Liver (tissue), 9 donors: ENCODE measurements around the gene ZFYVE9. TPM values are rescaled to one million over a fixed set of nuclear protein-coding genes. Genes with fewer than 3 reads are reported as not detected.

ENCODE experiments used
- DNase-seq: peaks from one replicate; pipeline ENCODE4 v3.0.0-alpha.2; 2017; ENCODE audit warnings: low spot score
- H3K27ac ChIP-seq, 2 donors: one replicate each; pipeline ENCODE4 v1.7.0; 2013; ENCODE audit warnings: inconsistent platforms in 2 of 2, low read length in 2 of 2, control low read depth in 1 of 2, low read depth in 1 of 2, mild to moderate bottlenecking in 1 of 2
- H3K27me3 ChIP-seq, 4 donors: one replicate each; pipeline versions ENCODE4 v1.6.1 to v1.7.0; 2013; ENCODE audit warnings: low read length in 3 of 4, inconsistent platforms in 1 of 4, mild to moderate bottlenecking in 1 of 4, moderate library complexity in 1 of 4; ENCODE audit not compliant: control insufficient read depth in 4 of 4, insufficient read depth in 4 of 4
- H3K36me3 ChIP-seq, 4 donors: one replicate each; pipeline versions ENCODE4 v1.6.1 to v1.7.0; 2013; ENCODE audit warnings: low read length in 3 of 4, mild to moderate bottlenecking in 3 of 4, low read depth in 1 of 4, moderate library complexity in 1 of 4; ENCODE audit not compliant: control insufficient read depth in 4 of 4, insufficient read depth in 3 of 4
- H3K4me1 ChIP-seq, 4 donors: one replicate each; pipeline versions ENCODE4 v1.6.1 to v1.7.0; 2013; ENCODE audit warnings: low read length in 3 of 4, mild to moderate bottlenecking in 3 of 4, moderate library complexity in 1 of 4; ENCODE audit not compliant: control insufficient read depth in 4 of 4, insufficient read depth in 4 of 4
- H3K4me3 ChIP-seq, 3 donors: one replicate each; pipeline versions ENCODE4 v1.6.1 to v1.7.0; 2013; ENCODE audit warnings: low read length in 3 of 3, control low read depth in 1 of 3, low read depth in 1 of 3, mild to moderate bottlenecking in 1 of 3
- H3K9ac ChIP-seq, 2 donors: one replicate each; pipeline ENCODE4 v1.7.0; 2013; ENCODE audit warnings: low read length in 2 of 2, mild to moderate bottlenecking in 2 of 2, moderate library complexity in 2 of 2, control low read depth in 1 of 2, low read depth in 1 of 2
- H3K9me3 ChIP-seq, 4 donors: one replicate each; pipeline versions ENCODE4 v1.6.1 to v1.7.0; 2013; ENCODE audit warnings: low read length in 3 of 4; ENCODE audit not compliant: control insufficient read depth in 4 of 4
- CTCF ChIP-seq: fragments of 150-350 bp; IDR thresholded peaks from 2 replicates; pipeline ENCODE4 v1.5.1; 2017; ENCODE audit warnings: improper control_type of control experiment, low read depth, low read length; ENCODE audit not compliant: missing input control
- EGR1 ChIP-seq, 2 donors: IDR thresholded peaks; 2 replicates each; pipeline ENCODE4 v1.6.1; 2016 to 2018; ENCODE audit warnings: antibody characterized with exemption in 2 of 2, low read depth in 2 of 2
- FOXA1 ChIP-seq: IDR thresholded peaks from 2 replicates; pipeline ENCODE4 v1.6.1; 2016; ENCODE audit warnings: antibody characterized with exemption
- FOXA2 ChIP-seq: IDR thresholded peaks from 2 replicates; pipeline ENCODE4 v1.6.1; 2016; ENCODE audit warnings: antibody characterized with exemption
- GABPA ChIP-seq, 2 donors: IDR thresholded peaks in 1 of 2; conservative IDR thresholded peaks in 1 of 2; 2 replicates each; pipeline ENCODE4 v1.6.1; 2016; ENCODE audit warnings: antibody characterized with exemption in 2 of 2, mild to moderate bottlenecking in 1 of 2, moderate library complexity in 1 of 2
- HNF4A ChIP-seq, 2 donors: conservative IDR thresholded peaks; 2 replicates each; pipeline ENCODE4 v1.6.1; 2016; ENCODE audit warnings: antibody characterized with exemption in 2 of 2, mild to moderate bottlenecking in 2 of 2
- HNF4G ChIP-seq: IDR thresholded peaks from 2 replicates; pipeline ENCODE4 v1.6.1; 2016; ENCODE audit warnings: antibody characterized with exemption
- JUND ChIP-seq, 2 donors: IDR thresholded peaks; 2 replicates each; pipeline ENCODE4 v1.6.1; 2016; ENCODE audit warnings: antibody characterized with exemption in 2 of 2
- NR2F2 ChIP-seq: IDR thresholded peaks from 2 replicates; pipeline ENCODE4 v1.6.1; 2016; ENCODE audit warnings: antibody characterized with exemption
- RAD21 ChIP-seq, 2 donors: IDR thresholded peaks; 2 replicates each; pipeline ENCODE4 v1.6.1; 2016; ENCODE audit warnings: antibody characterized with exemption in 2 of 2, mild to moderate bottlenecking in 2 of 2
- RXRA ChIP-seq, 2 donors: IDR thresholded peaks; 2 replicates each; pipeline ENCODE4 v1.6.1; 2017 to 2018; ENCODE audit warnings: antibody characterized with exemption in 2 of 2, mild to moderate bottlenecking in 1 of 2
- SP1 ChIP-seq: IDR thresholded peaks from 2 replicates; pipeline ENCODE4 v1.6.1; 2018; ENCODE audit warnings: antibody characterized with exemption, mild to moderate bottlenecking
- TAF1 ChIP-seq: conservative IDR thresholded peaks from 2 replicates; pipeline ENCODE4 v1.6.1; 2016; ENCODE audit warnings: antibody characterized with exemption, mild to moderate bottlenecking
- YY1 ChIP-seq: IDR thresholded peaks from 2 replicates; pipeline ENCODE4 v1.6.1; 2016; ENCODE audit warnings: antibody characterized with exemption, mild to moderate bottlenecking
- whole genome bisulfite sequencing: extraction: QIAGEN DNeasy Blood & Tissue Kit; methylation state at CpG from one replicate; pipeline ENCODE4 v1.1.7; 2013; 5-methylcytosine and 5-hydroxymethylcytosine counted together
- polyA plus RNA-seq, 2 donors: library from polyadenylated mRNA; stranded (reverse) in 1 of 2; unstranded in 1 of 2; fragments of 200-250 nt in 1 of 2; fragments of >200 nt in 1 of 2; fragmentation: Nextera tagmentation in 1 of 2; extraction: Ambion mirVana in 1 of 2; gene quantifications; one replicate each; pipeline versions ENCODE4 v1.2.1 to v1.2.3, GENCODE V29; 2013 to 2015
- total RNA-seq, 2 donors: library from RNA; depleted of rRNA; stranded (reverse); fragments of >200 nt; gene quantifications; one replicate each; pipeline ENCODE4 v1.2.3, GENCODE V29; 2014
- TF ChIP-seq, protein P1 (sequence below): IDR thresholded peaks from 2 replicates; pipeline ENCODE4 v1.6.1; 2016; ENCODE audit warnings: antibody characterized with exemption
- TF ChIP-seq, protein P2 (sequence below): IDR thresholded peaks from 2 replicates; pipeline ENCODE4 v1.6.1; 2016; ENCODE audit warnings: antibody characterized with exemption
- TF ChIP-seq, protein P3 (sequence below): IDR thresholded peaks from 2 replicates; pipeline ENCODE4 v1.6.1; 2016; ENCODE audit warnings: antibody characterized with exemption, mild to moderate bottlenecking
- TF ChIP-seq, protein P4 (sequence below): IDR thresholded peaks from 2 replicates; pipeline ENCODE4 v1.6.1; 2016; ENCODE audit warnings: antibody characterized with exemption
- donor health status: healthy.
- donor health status: healthy.
- donor health status: healthy.
- donor health status: healthy.
- donor health status: healthy.

Gene ZFYVE9
- total and polyA plus RNA-seq, 4 donors: 3.8 to 20.9 (median 7.7) TPM

- TF ChIP-seq, protein P1, sequence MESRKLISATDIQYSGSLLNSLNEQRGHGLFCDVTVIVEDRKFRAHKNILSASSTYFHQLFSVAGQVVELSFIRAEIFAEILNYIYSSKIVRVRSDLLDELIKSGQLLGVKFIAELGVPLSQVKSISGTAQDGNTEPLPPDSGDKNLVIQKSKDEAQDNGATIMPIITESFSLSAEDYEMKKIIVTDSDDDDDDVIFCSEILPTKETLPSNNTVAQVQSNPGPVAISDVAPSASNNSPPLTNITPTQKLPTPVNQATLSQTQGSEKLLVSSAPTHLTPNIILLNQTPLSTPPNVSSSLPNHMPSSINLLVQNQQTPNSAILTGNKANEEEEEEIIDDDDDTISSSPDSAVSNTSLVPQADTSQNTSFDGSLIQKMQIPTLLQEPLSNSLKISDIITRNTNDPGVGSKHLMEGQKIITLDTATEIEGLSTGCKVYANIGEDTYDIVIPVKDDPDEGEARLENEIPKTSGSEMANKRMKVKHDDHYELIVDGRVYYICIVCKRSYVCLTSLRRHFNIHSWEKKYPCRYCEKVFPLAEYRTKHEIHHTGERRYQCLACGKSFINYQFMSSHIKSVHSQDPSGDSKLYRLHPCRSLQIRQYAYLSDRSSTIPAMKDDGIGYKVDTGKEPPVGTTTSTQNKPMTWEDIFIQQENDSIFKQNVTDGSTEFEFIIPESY: no peak
- TF ChIP-seq SP1: no peak
- no peak for TF ChIP-seq RXRA (IDR thresholded peaks at IDR 0.05)
These were observed 146.4 kb downstream of the ZFYVE9 start (continued) for GRCh38 chr1:52288286-52288685.

DNA sequence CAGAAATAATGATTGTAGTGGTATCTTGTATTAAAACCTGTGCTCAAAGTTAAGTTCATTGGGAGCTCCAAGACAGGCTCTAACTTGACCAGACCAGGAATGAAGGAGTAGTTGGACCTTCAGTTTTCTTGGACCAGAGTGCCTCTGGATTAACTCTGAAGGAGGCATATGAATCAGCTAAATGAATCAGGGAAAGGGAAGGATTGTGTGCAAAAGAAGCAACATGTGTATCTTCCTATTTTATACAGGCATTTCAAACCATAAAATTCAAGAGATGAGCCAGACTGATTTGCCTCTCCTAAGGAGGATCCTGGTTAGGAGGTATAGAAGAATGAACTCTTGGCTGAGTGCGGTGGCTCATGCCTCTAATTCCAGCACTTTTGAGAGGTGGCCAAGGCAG is 152.7 kb downstream of the ZFYVE9 start:
- no peaks in the 10 kb centered on the region for H3K9me3 ChIP-seq
- no peaks in the 10 kb centered on the region for H3K27me3 ChIP-seq
- no peak overlapping the region for H3K27ac ChIP-seq
- no peak for DNase-seq
- TF ChIP-seq GABPA (IDR thresholded peaks at IDR 0.05 in 1 of 2, conservative IDR thresholded peaks at IDR 0.05 in 1 of 2): no peak
- TF ChIP-seq JUND (IDR thresholded peaks at IDR 0.05): no peak
- TF ChIP-seq NR2F2: no peak
- TF ChIP-seq FOXA2: no peak
- TF ChIP-seq RXRA (IDR thresholded peaks at IDR 0.05): no peak
- no peak overlapping the region for H3K4me3 ChIP-seq
- H3K4me1 ChIP-seq: no peaks in the 10 kb centered on the region
- H3K36me3 ChIP-seq: no peaks in the 10 kb centered on the region
- WGBS: 97% methylated on average over 1 of the region's 1 CpG
- H3K9ac ChIP-seq: no peak overlapping the region

GRCh38 chr1:52296345-52296744 is 154.5 kb downstream of the ZFYVE9 start:
- no peaks in the 10 kb centered on the region for H3K27me3 ChIP-seq
- H3K4me1 ChIP-seq: no peaks in the 10 kb centered on the region
- no peak overlapping the region for H3K27ac ChIP-seq
- 11% methylated on average over 2 of the region's 2 CpGs for WGBS
- TF ChIP-seq TAF1: no peak
- TF ChIP-seq RXRA (IDR thresholded peaks at IDR 0.05): no peak
- no peak for TF ChIP-seq EGR1 (IDR thresholded peaks at IDR 0.05; ENCODE audit: low read depth in 2 of 2)
- TF ChIP-seq NR2F2: no peak
- peak; percentile 69 for TF ChIP-seq CTCF
- no peak for TF ChIP-seq HNF4G
- TF ChIP-seq, protein P2, sequence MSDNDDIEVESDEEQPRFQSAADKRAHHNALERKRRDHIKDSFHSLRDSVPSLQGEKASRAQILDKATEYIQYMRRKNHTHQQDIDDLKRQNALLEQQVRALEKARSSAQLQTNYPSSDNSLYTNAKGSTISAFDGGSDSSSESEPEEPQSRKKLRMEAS: no peak
- TF ChIP-seq, protein P1: no peak
- peak; percentile 87 to 92 for TF ChIP-seq RAD21 (IDR thresholded peaks at IDR 0.05)
- no peak for TF ChIP-seq FOXA1
- no peak for TF ChIP-seq JUND (IDR thresholded peaks at IDR 0.05)
- no peak for TF ChIP-seq SP1
- TF ChIP-seq YY1: no peak
- no peak for TF ChIP-seq FOXA2
- TF ChIP-seq, protein P3, sequence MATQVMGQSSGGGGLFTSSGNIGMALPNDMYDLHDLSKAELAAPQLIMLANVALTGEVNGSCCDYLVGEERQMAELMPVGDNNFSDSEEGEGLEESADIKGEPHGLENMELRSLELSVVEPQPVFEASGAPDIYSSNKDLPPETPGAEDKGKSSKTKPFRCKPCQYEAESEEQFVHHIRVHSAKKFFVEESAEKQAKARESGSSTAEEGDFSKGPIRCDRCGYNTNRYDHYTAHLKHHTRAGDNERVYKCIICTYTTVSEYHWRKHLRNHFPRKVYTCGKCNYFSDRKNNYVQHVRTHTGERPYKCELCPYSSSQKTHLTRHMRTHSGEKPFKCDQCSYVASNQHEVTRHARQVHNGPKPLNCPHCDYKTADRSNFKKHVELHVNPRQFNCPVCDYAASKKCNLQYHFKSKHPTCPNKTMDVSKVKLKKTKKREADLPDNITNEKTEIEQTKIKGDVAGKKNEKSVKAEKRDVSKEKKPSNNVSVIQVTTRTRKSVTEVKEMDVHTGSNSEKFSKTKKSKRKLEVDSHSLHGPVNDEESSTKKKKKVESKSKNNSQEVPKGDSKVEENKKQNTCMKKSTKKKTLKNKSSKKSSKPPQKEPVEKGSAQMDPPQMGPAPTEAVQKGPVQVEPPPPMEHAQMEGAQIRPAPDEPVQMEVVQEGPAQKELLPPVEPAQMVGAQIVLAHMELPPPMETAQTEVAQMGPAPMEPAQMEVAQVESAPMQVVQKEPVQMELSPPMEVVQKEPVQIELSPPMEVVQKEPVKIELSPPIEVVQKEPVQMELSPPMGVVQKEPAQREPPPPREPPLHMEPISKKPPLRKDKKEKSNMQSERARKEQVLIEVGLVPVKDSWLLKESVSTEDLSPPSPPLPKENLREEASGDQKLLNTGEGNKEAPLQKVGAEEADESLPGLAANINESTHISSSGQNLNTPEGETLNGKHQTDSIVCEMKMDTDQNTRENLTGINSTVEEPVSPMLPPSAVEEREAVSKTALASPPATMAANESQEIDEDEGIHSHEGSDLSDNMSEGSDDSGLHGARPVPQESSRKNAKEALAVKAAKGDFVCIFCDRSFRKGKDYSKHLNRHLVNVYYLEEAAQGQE: no peak
- TF ChIP-seq, protein P4, sequence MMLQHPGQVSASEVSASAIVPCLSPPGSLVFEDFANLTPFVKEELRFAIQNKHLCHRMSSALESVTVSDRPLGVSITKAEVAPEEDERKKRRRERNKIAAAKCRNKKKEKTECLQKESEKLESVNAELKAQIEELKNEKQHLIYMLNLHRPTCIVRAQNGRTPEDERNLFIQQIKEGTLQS: no peak
- no peak for TF ChIP-seq GABPA (IDR thresholded peaks at IDR 0.05 in 1 of 2, conservative IDR thresholded peaks at IDR 0.05 in 1 of 2)
- TF ChIP-seq HNF4A (conservative IDR thresholded peaks at IDR 0.05): peak in 1 of 2 donors; percentile 4
- no peak overlapping the region for H3K4me3 ChIP-seq
- peaks cover 0 to 2% (median 0%) of the 10 kb centered on the region in 4 donors for H3K36me3 ChIP-seq
- H3K9ac ChIP-seq: no peak overlapping the region
- no peak for DNase-seq
- H3K9me3 ChIP-seq: no peaks in the 10 kb centered on the region
